Posterior cingulate gyrus (tissue), 11 donors: Measurements from ENCODE around the gene MTPN.

Source experiments
- DNase-seq, 10 donors: peaks; one replicate each; pipeline versions ENCODE4 v3.0.0 to v3.0.0-alpha.2; 2020 to 2021; ENCODE audit warnings: mixed read lengths in 3 of 10
- intact Hi-C: fragments of 100-400 bp; cut with DNase I; formaldehyde crosslinking; loops from one replicate; pipeline ENCODE4 v1.15.1; 2023

Gene MTPN

GRCh38 chr7:135977007-135977741 lies at the start of gene MTPN:
MTPN (minus strand) TSS chr7:135977359; CDS start chr7:135977100, 259 bp downstream.
- intact Hi-C loops, result loop anchor here (10.0 kb wide), 1 partner anchor 312 kb away; the partner anchor contains the start of gene STMP1
- peak; percentile 95 to 100 (median 98) for DNase-seq

GRCh38 chr7:136026209-136026608 lies 49.0 kb upstream of the MTPN start:
- no peak for DNase-seq
- intact Hi-C loops, result no loop called here

GRCh38 chr7:136023134-136023869 lies 46.1 kb upstream of the MTPN start:
- DNase-seq, result no peak
- intact Hi-C loops, result no loop called here

- no peak for DNase-seq
- intact Hi-C loops, result no loop called here
Observed at GRCh38 chr7:136020556-136020955, 43.4 kb upstream of the MTPN start.

GRCh38 chr7:136018104-136018503 lies 40.9 kb upstream of the MTPN start:
- intact Hi-C loops, result no loop called here

GRCh38 chr7:136016649-136017395 lies 39.7 kb upstream of the MTPN start:
- intact Hi-C loops, result no loop called here
- DNase-seq, result no peak

More at GRCh38 chr7:136018104-136018503, 40.9 kb upstream of the MTPN start:
- no peak for DNase-seq

GRCh38 chr7:136015638-136016037 lies 38.5 kb upstream of the MTPN start:
- no peak for DNase-seq
- intact Hi-C loops, result no loop called here

- DNase-seq, result no peak
- intact Hi-C loops, result no loop called here
Observed at GRCh38 chr7:136014659-136015058, 37.5 kb upstream of the MTPN start.

- peak in 1 of 10 donors; percentile 61 for DNase-seq
- intact Hi-C loops, result no loop called here
Observed at GRCh38 chr7:136012238-136012637, 35.1 kb upstream of the MTPN start.

GRCh38 chr7:136009488-136010079 lies 32.4 kb upstream of the MTPN start:
- intact Hi-C loops, result loop anchor here (1.0 kb wide), 1 partner anchor 208 kb away; no protein-coding TSS in a partner anchor
- no peak for DNase-seq

GRCh38 chr7:136006208-136006607 lies 29.0 kb upstream of the MTPN start:
- intact Hi-C loops, result no loop called here
- no peak for DNase-seq

- no peak for DNase-seq
- intact Hi-C loops, result no loop called here
Observed at GRCh38 chr7:136004083-136004482, 26.9 kb upstream of the MTPN start.

- no peak for DNase-seq
- intact Hi-C loops, result no loop called here
Observed at GRCh38 chr7:136002802-136003201, 25.6 kb upstream of the MTPN start.

- no peak for DNase-seq
- intact Hi-C loops, result no loop called here
Observed at GRCh38 chr7:136000288-136000913, 23.2 kb upstream of the MTPN start.

- no peak for DNase-seq
- intact Hi-C loops, result no loop called here
Observed at GRCh38 chr7:135998081-135998480, 20.9 kb upstream of the MTPN start.

GRCh38 chr7:135995748-135996147 lies 18.6 kb upstream of the MTPN start:
- no peak for DNase-seq
- intact Hi-C loops, result no loop called here

GRCh38 chr7:135994466-135995205 lies 17.5 kb upstream of the MTPN start:
- intact Hi-C loops, result no loop called here
- DNase-seq, result no peak

- intact Hi-C loops, result no loop called here
- no peak for DNase-seq
Observed at GRCh38 chr7:135993950-135994349, 16.8 kb upstream of the MTPN start.

GRCh38 chr7:135991906-135992305 lies 14.7 kb upstream of the MTPN start:
- intact Hi-C loops, result no loop called here
- no peak for DNase-seq

- intact Hi-C loops, result no loop called here
- no peak for DNase-seq
Observed at GRCh38 chr7:135991322-135991721, 14.2 kb upstream of the MTPN start.
